Mucosa of rectum (tissue), 2 donors: ENCODE data around the gene RTKN2.
A peak's percentile ranks its signal among the peaks of the same experiment; 100 is the strongest.
"Not testable (repeated sequence)": the region's sequence is repeated elsewhere in the genome, so short reads cannot be mapped to it uniquely, and the experiment has no call there.

Source experiments
- H3K27ac ChIP-seq, 2 donors: one replicate each; pipeline ENCODE4 v1.7.0; 2013; ENCODE audit warnings: inconsistent platforms in 2 of 2, low read depth in 2 of 2, low read length in 2 of 2
- H3K27me3 ChIP-seq, 2 donors: one replicate each; pipeline ENCODE4 v1.7.0; 2013; ENCODE audit warnings: low read length in 2 of 2; ENCODE audit not compliant: control insufficient read depth in 2 of 2, insufficient read depth in 2 of 2
- H3K36me3 ChIP-seq, 2 donors: one replicate each; pipeline ENCODE4 v1.7.0; 2013; ENCODE audit warnings: low read length in 2 of 2; ENCODE audit not compliant: control insufficient read depth in 2 of 2, insufficient read depth in 2 of 2
- H3K4me1 ChIP-seq, 2 donors: one replicate each; pipeline ENCODE4 v1.7.0; 2013; ENCODE audit warnings: low read length in 2 of 2, mild to moderate bottlenecking in 1 of 2; ENCODE audit not compliant: control insufficient read depth in 2 of 2, insufficient read depth in 2 of 2
- H3K4me3 ChIP-seq, 2 donors: one replicate each; pipeline ENCODE4 v1.7.0; 2013; ENCODE audit warnings: low read length in 2 of 2
- H3K9ac ChIP-seq, 2 donors: one replicate each; pipeline ENCODE4 v1.7.0; 2013; ENCODE audit warnings: low read length in 2 of 2, low read depth in 1 of 2, mild to moderate bottlenecking in 1 of 2
- H3K9me3 ChIP-seq, 2 donors: one replicate each; pipeline ENCODE4 v1.7.0; 2013; ENCODE audit warnings: low read length in 2 of 2; ENCODE audit not compliant: control insufficient read depth in 2 of 2
- donor health status: healthy.
- donor health status: Normal muscosa, but diverticular disease.

The RTKN2 gene

DNA sequence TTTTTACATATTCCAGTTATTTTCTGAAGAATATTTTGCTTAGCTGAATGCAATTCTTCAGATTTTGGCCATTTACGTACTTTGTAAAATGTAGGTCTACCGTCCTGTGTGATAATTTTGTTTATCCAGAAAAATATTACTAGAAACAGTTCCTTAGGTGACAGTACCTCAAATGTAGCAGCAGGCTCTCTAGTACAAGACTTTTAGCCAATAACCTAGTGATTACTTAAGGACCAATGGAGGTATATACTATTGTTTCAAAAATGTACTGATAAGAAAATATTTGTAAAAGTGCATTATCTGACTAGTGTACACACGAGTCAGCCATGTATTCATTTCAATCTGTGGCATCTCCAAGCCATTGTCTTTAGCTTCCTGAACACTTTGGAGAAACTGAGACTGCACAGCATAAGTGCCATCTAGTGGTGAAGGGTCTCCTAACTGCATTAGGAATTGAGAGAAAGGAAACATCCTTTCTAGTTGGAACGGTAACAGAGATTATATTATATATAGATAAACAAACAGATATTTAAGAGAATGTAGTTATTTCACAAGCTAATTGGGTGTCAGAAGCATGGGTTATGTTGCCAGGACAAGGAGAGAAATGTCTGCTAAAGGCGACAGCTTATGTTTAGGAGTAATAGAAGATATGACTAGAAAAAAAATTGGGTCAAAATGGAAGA, 23.7 kb downstream of the RTKN2 start:
- no peaks in the 10 kb centered on the region for H3K27me3 ChIP-seq
- no peaks in the 10 kb centered on the region for H3K9me3 ChIP-seq
- H3K4me1 ChIP-seq = peaks cover 0 to 3% of the 10 kb centered on the region in 2 donors
- no peaks in the 10 kb centered on the region for H3K36me3 ChIP-seq
- peak overlapping the region in 1 of 2 donors; percentile 22 for H3K27ac ChIP-seq
- H3K9ac ChIP-seq = no peak overlapping the region
- no peak overlapping the region for H3K4me3 ChIP-seq

DNA sequence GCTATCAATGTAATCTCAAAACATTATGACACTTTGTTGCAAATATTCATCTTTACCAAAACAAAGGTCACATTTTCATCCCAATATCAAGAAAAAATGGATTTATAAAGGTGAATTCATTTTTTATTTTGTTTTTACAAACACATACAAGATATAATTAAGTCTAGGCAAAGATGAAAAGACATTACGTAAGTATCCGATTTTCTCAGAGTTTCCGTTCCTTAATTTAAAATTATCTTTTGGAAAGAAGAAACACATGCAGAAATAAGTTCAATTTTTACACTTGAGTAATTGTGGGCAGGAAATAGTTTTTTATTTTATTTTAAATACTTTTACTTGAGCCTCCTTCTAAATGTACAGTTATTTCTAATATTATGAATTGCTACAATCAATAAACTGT, 24.6 kb downstream of the RTKN2 start:
- H3K4me3 ChIP-seq = peak overlapping the region in 1 of 2 donors; percentile 63

GRCh38 chr10:62243647-62243997, 25.0 kb downstream of the RTKN2 start:
- H3K27ac ChIP-seq = peak overlapping the region; percentile 46 to 72
- H3K36me3 ChIP-seq = no peaks in the 10 kb centered on the region
- no peaks in the 10 kb centered on the region for H3K27me3 ChIP-seq
- peak overlapping the region in 1 of 2 donors; percentile 63 for H3K4me3 ChIP-seq
- H3K9ac ChIP-seq = peak overlapping the region in 1 of 2 donors; percentile 0
- peaks cover 0 to 4% of the 10 kb centered on the region in 2 donors for H3K4me1 ChIP-seq
- H3K9me3 ChIP-seq = no peaks in the 10 kb centered on the region

More for the DNA sequence above, 24.6 kb downstream of the RTKN2 start:
- Histone ChIP-seq H3K27ac (peak overlapping the region; percentile 29 to 72), H3K9ac (no peak overlapping the region), H3K36me3 (no peaks in the 10 kb centered on the region), H3K4me1 (peaks cover 0 to 3% of the 10 kb centered on the region in 2 donors), H3K27me3 (no peaks in the 10 kb centered on the region), H3K9me3 (no peaks in the 10 kb centered on the region)

DNA sequence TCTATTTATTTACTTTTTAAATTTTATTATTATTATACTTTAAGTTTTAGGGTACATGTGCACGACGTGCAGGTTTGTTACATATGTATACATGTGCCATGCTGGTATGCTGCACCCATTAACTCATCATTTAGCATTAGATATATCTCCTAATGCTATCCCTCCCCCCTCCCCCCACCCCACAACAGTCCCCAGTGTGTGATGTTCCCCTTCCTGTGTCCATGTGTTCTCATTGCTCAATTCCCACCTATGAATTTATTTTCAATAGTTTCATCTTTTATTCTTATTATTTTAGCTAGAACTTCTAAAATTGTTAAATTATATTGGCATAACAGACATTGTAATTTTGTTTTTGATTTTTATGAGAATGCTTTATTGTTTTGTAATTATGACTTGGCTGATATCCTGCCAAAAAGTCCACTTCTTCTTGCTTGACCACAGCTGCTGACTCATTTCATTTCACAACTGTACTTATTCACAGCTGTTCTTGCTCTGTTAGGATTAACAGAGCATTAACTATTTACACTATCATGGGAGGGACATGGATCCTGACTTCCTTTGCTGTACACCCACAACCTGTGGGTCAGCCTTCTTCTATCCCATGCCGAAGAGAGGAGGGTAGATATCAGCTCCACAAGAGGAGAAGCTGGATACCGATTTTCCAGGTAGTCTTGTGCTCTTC, 25.5 kb downstream of the RTKN2 start:
- Histone ChIP-seq H3K4me3 (peak overlapping the region in 1 of 2 donors; percentile 63), H3K27ac (peak overlapping the region; percentile 46 to 72), H3K9ac (peak overlapping the region in 1 of 2 donors; percentile 0)
- H3K9me3 ChIP-seq, H3K4me1 ChIP-seq, H3K27me3 ChIP-seq, H3K36me3 ChIP-seq: not testable (repeated sequence)

GRCh38 chr10:62241521-62241920, 27.1 kb downstream of the RTKN2 start:
- H3K27me3 ChIP-seq, H3K27ac ChIP-seq, H3K9me3 ChIP-seq, H3K9ac ChIP-seq, H3K4me1 ChIP-seq, H3K36me3 ChIP-seq, H3K4me3 ChIP-seq: not testable (repeated sequence)

DNA sequence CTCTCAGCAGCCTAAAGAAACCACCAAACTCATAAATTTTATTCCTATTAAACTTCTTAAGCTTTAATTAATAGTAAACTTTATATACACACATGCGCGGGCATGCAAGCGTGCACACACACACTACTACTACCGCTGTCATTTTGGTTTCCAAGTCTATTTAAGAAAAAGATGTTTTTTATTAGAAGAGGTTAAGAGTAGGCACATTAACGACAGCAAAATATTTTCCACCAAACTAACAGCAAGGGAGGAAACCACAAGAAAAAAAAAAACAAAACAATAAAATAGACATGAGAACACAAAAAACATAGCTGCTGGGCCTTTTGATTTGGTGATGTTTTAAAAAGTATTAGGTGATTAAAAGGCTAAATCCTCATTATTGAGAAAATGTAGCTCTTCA, 28.6 kb downstream of the RTKN2 start:
- H3K9ac ChIP-seq = no peak overlapping the region
- no peak overlapping the region for H3K27ac ChIP-seq
- no peaks in the 10 kb centered on the region for H3K9me3 ChIP-seq
- H3K4me3 ChIP-seq = no peak overlapping the region
- peaks cover 0 to 8% of the 10 kb centered on the region in 2 donors for H3K4me1 ChIP-seq
- H3K27me3 ChIP-seq = no peaks in the 10 kb centered on the region
- no peaks in the 10 kb centered on the region for H3K36me3 ChIP-seq

- H3K27ac ChIP-seq = peak overlapping the region in 1 of 2 donors; percentile 22
- H3K9ac ChIP-seq = no peak overlapping the region
- no peak overlapping the region for H3K4me3 ChIP-seq
- H3K9me3 ChIP-seq = no peaks in the 10 kb centered on the region
- no peaks in the 10 kb centered on the region for H3K27me3 ChIP-seq
- peaks cover 0 to 5% of the 10 kb centered on the region in 2 donors for H3K4me1 ChIP-seq
- H3K36me3 ChIP-seq = no peaks in the 10 kb centered on the region
Observed at GRCh38 chr10:62238880-62239279, 29.8 kb downstream of the RTKN2 start.

- Histone ChIP-seq H3K9ac (no peak overlapping the region), H3K4me1 (peaks cover 0 to 5% of the 10 kb centered on the region in 2 donors), H3K27ac (no peak overlapping the region), H3K4me3 (no peak overlapping the region), H3K36me3 (no peaks in the 10 kb centered on the region), H3K27me3 (no peaks in the 10 kb centered on the region), H3K9me3 (no peaks in the 10 kb centered on the region)
Observed at GRCh38 chr10:62237966-62238365, 30.7 kb downstream of the RTKN2 start.

DNA sequence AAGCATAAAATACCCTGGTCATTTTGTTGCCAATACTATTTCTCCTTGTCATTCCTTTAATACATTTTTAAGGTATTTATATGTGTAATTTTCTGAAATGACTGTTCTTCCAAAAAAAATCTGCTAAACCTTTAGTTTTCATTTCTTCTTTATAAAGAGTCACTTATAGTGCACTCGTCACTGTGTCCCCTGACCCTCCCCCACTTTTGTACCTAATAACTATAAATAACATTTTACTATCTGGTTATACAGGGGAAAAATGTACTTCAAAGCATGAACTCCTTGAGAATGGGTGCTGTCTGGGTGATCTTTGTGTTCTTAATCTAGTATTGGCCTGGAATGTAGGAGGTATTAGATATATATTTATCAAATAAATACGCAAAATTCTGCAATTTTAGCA, 31.1 kb downstream of the RTKN2 start:
- H3K27me3 ChIP-seq = no peaks in the 10 kb centered on the region
- H3K36me3 ChIP-seq = no peaks in the 10 kb centered on the region
- H3K9ac ChIP-seq = no peak overlapping the region
- H3K4me1 ChIP-seq = peaks cover 0 to 5% of the 10 kb centered on the region in 2 donors
- no peak overlapping the region for H3K27ac ChIP-seq
- H3K9me3 ChIP-seq = no peaks in the 10 kb centered on the region
- H3K4me3 ChIP-seq = no peak overlapping the region

GRCh38 chr10:62234077-62234605, 34.5 kb downstream of the RTKN2 start:
- peaks cover 0 to 5% of the 10 kb centered on the region in 2 donors for H3K4me1 ChIP-seq
- H3K9ac ChIP-seq = no peak overlapping the region
- no peaks in the 10 kb centered on the region for H3K9me3 ChIP-seq
- H3K36me3 ChIP-seq = no peaks in the 10 kb centered on the region
- H3K27ac ChIP-seq = no peak overlapping the region
- H3K4me3 ChIP-seq = no peak overlapping the region
- no peaks in the 10 kb centered on the region for H3K27me3 ChIP-seq
